Astrocyte (in vitro differentiated cells and primary cell): ENCODE data around the gene SLC24A4. TPM values are rescaled to one million over a fixed set of nuclear protein-coding genes. Genes with fewer than 3 reads are reported as not detected.

Experiments
- DNase-seq: peaks from one replicate; pipeline ENCODE4 v3.0.0-alpha.2; 2010; ENCODE audit warnings: low read depth
- FAIRE-seq: peaks from 2 replicates; lab custom pipeline; 2011; peaks lifted over from hg19 to GRCh38; lab: Jason Lieb, UNC
- H2AFZ ChIP-seq: 2 replicates; pipeline ENCODE4 v1.6.0; 2012; ENCODE audit warnings: low read depth, low read length, inconsistent platforms
- H3K27ac ChIP-seq: 2 replicates; pipeline ENCODE4 v1.5.1; 2011; ENCODE audit warnings: low read depth, low read length, inconsistent platforms
- H3K27me3 ChIP-seq: 2 replicates; pipeline ENCODE4 v1.6.0; 2011; ENCODE audit warnings: low read length, inconsistent platforms; ENCODE audit not compliant: insufficient read depth
- H3K36me3 ChIP-seq: 2 replicates; pipeline ENCODE4 v1.5.1; 2011; ENCODE audit warnings: low read length, inconsistent platforms; ENCODE audit not compliant: insufficient read depth
- H3K4me1 ChIP-seq: 2 replicates; pipeline ENCODE4 v1.5.1; 2011; ENCODE audit warnings: low read length, inconsistent platforms; ENCODE audit not compliant: insufficient read depth
- H3K4me2 ChIP-seq: 2 replicates; pipeline ENCODE4 v1.6.0; 2012; ENCODE audit warnings: low read length, inconsistent platforms
- H3K4me3 ChIP-seq: 2 replicates; pipeline ENCODE4 v1.5.1; 2011; ENCODE audit warnings: low read depth, mild to moderate bottlenecking, low read length, inconsistent platforms; ENCODE audit not compliant: insufficient read depth
- H3K79me2 ChIP-seq: 2 replicates; pipeline ENCODE4 v1.6.0; 2012; ENCODE audit warnings: mild to moderate bottlenecking, low read length, inconsistent platforms; ENCODE audit not compliant: insufficient read depth
- H3K9ac ChIP-seq: 2 replicates; pipeline ENCODE4 v1.6.0; 2012; ENCODE audit warnings: mild to moderate bottlenecking, low read length, inconsistent platforms
- H3K9me3 ChIP-seq: 2 replicates; pipeline ENCODE4 v1.5.1; 2012; ENCODE audit warnings: low read depth, mild to moderate bottlenecking, low read length, inconsistent platforms; ENCODE audit not compliant: insufficient read depth
- H4K20me1 ChIP-seq: 2 replicates; pipeline ENCODE4 v1.6.0; 2012; ENCODE audit warnings: low read length, inconsistent platforms; ENCODE audit not compliant: insufficient read depth
- H3K27ac Mint-ChIP-seq: one replicate; pipeline ENCODE4 v1.8.0; 2021; ENCODE audit warnings: mild to moderate bottlenecking, mixed read lengths; ENCODE audit not compliant: unreplicated experiment
- H3K27me3 Mint-ChIP-seq: one replicate; pipeline ENCODE4 v1.8.0; 2021; ENCODE audit warnings: low read depth, mixed read lengths; ENCODE audit not compliant: unreplicated experiment
- H3K36me3 Mint-ChIP-seq: one replicate; pipeline ENCODE4 v1.8.0; 2021; ENCODE audit warnings: low read depth, mixed read lengths; ENCODE audit not compliant: unreplicated experiment
- H3K4me1 Mint-ChIP-seq: one replicate; pipeline ENCODE4 v1.8.0; 2021; ENCODE audit warnings: low read depth, mixed read lengths; ENCODE audit not compliant: unreplicated experiment
- H3K4me3 Mint-ChIP-seq: one replicate; pipeline ENCODE4 v1.8.0; 2021; ENCODE audit warnings: mild to moderate bottlenecking, moderate library complexity, mixed read lengths; ENCODE audit not compliant: unreplicated experiment
- H3K9me3 Mint-ChIP-seq: one replicate; pipeline ENCODE4 v1.8.0; 2021; ENCODE audit warnings: mild to moderate bottlenecking, mixed read lengths; ENCODE audit not compliant: unreplicated experiment
- CTCF ChIP-seq: IDR thresholded peaks from 2 replicates; pipeline ENCODE4 v1.5.1; 2011; ENCODE audit warnings: low read depth, mild to moderate bottlenecking, inconsistent platforms, low read length, moderate library complexity; ENCODE audit not compliant: insufficient read depth
- EZH2 ChIP-seq: IDR thresholded peaks from 2 replicates; pipeline ENCODE4 v1.6.1; 2012; ENCODE audit warnings: mild to moderate bottlenecking, low read length, inconsistent platforms; ENCODE audit not compliant: insufficient read depth
- total RNA-seq: library from RNA; stranded (reverse); gene quantifications from 2 replicates; pipeline ENCODE4 v1.2.1, GENCODE V29; 2021

SLC24A4 gene
- total RNA-seq, 1 donor from 2014 or later, result not detected

- no peak for DNase-seq
- Histone ChIP-seq H3K9ac (no peak overlapping the region), H3K36me3 (no peaks in the 10 kb centered on the region), H3K27me3 (peaks cover 6% of the 10 kb centered on the region), H3K79me2 (no peaks in the 10 kb centered on the region), H3K4me1 (no peaks in the 10 kb centered on the region), H4K20me1 (no peaks in the 10 kb centered on the region), H3K9me3 (no peaks in the 10 kb centered on the region), H2AFZ (no peak overlapping the region), H3K4me2 (no peak overlapping the region), H3K4me3 (no peak overlapping the region), H3K27ac (no peak overlapping the region)
- TF ChIP-seq CTCF (no peak), EZH2 (no peak)
- no peak for FAIRE-seq
- H3K36me3 Mint-ChIP-seq, result no peaks in the 10 kb centered on the region
- peaks cover 49% of the 10 kb centered on the region for H3K27me3 Mint-ChIP-seq
- peaks cover 9% of the 10 kb centered on the region for H3K9me3 Mint-ChIP-seq
- H3K4me3 Mint-ChIP-seq, result no peak overlapping the region
- H3K27ac Mint-ChIP-seq, result no peak overlapping the region
- no peaks in the 10 kb centered on the region for H3K4me1 Mint-ChIP-seq
Observed at GRCh38 chr14:92380582-92380981, 57.6 kb downstream of the SLC24A4 start.

DNA sequence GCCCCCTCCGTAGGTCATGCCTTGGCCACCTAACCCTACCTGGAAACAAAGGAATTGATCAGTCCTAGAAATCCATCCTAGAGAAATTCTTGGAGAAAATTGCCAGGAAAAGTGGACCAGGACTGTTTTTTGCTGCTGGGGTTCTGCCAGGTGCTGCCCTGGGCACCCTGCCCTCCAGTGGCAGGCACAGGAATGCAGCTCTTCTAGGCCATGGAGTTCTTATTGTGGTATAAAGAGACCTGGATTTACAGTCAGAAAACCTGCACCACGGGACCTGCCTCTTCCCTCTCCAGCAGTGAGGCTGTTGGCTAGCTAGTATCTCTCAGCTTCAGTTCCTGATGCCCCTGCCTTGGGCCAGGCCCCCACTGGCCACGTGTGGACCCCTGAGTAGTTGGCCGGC lies 59.7 kb downstream of the SLC24A4 start:
- no peak overlapping the region for H3K27ac ChIP-seq
- H3K9ac ChIP-seq, result no peak overlapping the region
- H3K36me3 ChIP-seq, result no peaks in the 10 kb centered on the region
- Mint-ChIP-seq H3K9me3 (no peaks in the 10 kb centered on the region), H3K4me1 (peaks cover 1% of the 10 kb centered on the region), H3K27me3 (peaks cover 45% of the 10 kb centered on the region), H3K36me3 (no peaks in the 10 kb centered on the region), H3K4me3 (no peak overlapping the region), H3K27ac (no peak overlapping the region)
- no peaks in the 10 kb centered on the region for H4K20me1 ChIP-seq
- no peaks in the 10 kb centered on the region for H3K79me2 ChIP-seq
- H3K27me3 ChIP-seq, result peaks cover 9% of the 10 kb centered on the region
- H3K4me3 ChIP-seq, result no peak overlapping the region
- no peak for FAIRE-seq
- no peak overlapping the region for H2AFZ ChIP-seq
- no peak overlapping the region for H3K4me2 ChIP-seq
- TF ChIP-seq CTCF (no peak), EZH2 (no peak)
- H3K9me3 ChIP-seq, result no peaks in the 10 kb centered on the region
- H3K4me1 ChIP-seq, result no peaks in the 10 kb centered on the region
- DNase-seq, result no peak

DNA sequence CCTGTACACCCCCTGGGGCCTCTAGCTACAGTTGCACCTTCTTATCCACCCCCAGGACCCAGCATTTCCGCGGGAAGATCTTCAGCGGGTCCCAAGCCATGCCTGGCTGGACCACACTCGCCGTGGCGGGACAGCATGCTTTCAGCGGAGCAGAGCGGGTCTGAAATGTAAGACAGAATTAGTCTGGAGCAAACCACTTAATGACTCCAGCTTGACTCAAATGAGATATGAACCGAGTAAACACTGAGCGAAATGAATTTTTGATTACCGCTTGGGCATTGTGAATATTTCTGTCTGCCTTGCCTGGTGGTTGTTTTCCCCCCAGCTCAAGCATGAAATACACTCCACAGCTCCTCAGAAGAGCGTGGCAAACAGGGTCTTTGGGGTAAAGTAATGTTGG lies 60.8 kb downstream of the SLC24A4 start:
- no peaks in the 10 kb centered on the region for H3K79me2 ChIP-seq
- no peak overlapping the region for H3K4me3 ChIP-seq
- no peaks in the 10 kb centered on the region for H3K36me3 Mint-ChIP-seq
- TF ChIP-seq CTCF (no peak), EZH2 (no peak)
- no peaks in the 10 kb centered on the region for H4K20me1 ChIP-seq
- H3K36me3 ChIP-seq, result no peaks in the 10 kb centered on the region
- H3K4me1 Mint-ChIP-seq, result peaks cover 1% of the 10 kb centered on the region
- no peaks in the 10 kb centered on the region for H3K9me3 ChIP-seq
- H3K27ac Mint-ChIP-seq, result no peak overlapping the region
- H3K27me3 Mint-ChIP-seq, result peaks cover 38% of the 10 kb centered on the region
- no peaks in the 10 kb centered on the region for H3K4me1 ChIP-seq
- H3K27ac ChIP-seq, result no peak overlapping the region
- no peak overlapping the region for H2AFZ ChIP-seq
- no peak overlapping the region for H3K4me2 ChIP-seq
- peaks cover 9% of the 10 kb centered on the region for H3K27me3 ChIP-seq
- DNase-seq, result no peak
- FAIRE-seq, result no peak
- no peak overlapping the region for H3K4me3 Mint-ChIP-seq
- H3K9ac ChIP-seq, result no peak overlapping the region
- H3K9me3 Mint-ChIP-seq, result no peaks in the 10 kb centered on the region
